DOHH2 (cell line): ENCODE data around the gene RASGRP4.

Source experiments
- H3F3A ChIP-seq: fragments of 200-600 bp; sonication (generic), shearing (Covaris generic); 2 replicates; pipeline ENCODE4 v1.6.0; 2016; ENCODE audit warnings: antibody characterized with exemption, mild to moderate bottlenecking; ENCODE audit not compliant: control insufficient read depth, insufficient read depth
- H3K27ac ChIP-seq: fragments of 200-600 bp; sonication (generic); 2 replicates; pipeline ENCODE4 v1.5.1; 2014; ENCODE audit warnings: low read depth, mild to moderate bottlenecking, low read length, moderate library complexity
- H3K27me3 ChIP-seq: fragments of 200-600 bp; sonication (generic); 2 replicates; pipeline ENCODE4 v1.6.1; 2014; ENCODE audit warnings: mild to moderate bottlenecking, low read length, mixed read lengths; ENCODE audit not compliant: control insufficient read depth
- H3K36me3 ChIP-seq: fragments of 200-600 bp; sonication (generic); 2 replicates; pipeline ENCODE4 v1.6.1; 2014; ENCODE audit warnings: mild to moderate bottlenecking, low read length, moderate library complexity, mixed read lengths; ENCODE audit not compliant: control insufficient read depth
- H3K4me1 ChIP-seq: fragments of 200-600 bp; sonication (generic); 2 replicates; pipeline ENCODE4 v1.6.1; 2014; ENCODE audit warnings: mild to moderate bottlenecking, low read length, mixed read lengths; ENCODE audit not compliant: control insufficient read depth
- H3K4me2 ChIP-seq: fragments of 200-600 bp; sonication (generic); 2 replicates; pipeline ENCODE4 v1.6.0; 2014; ENCODE audit warnings: mild to moderate bottlenecking, low read length, moderate library complexity
- H3K4me3 ChIP-seq: fragments of 200-600 bp; sonication (generic); 2 replicates; pipeline ENCODE4 v1.5.1; 2014; ENCODE audit warnings: mild to moderate bottlenecking, low read length, mixed read lengths
- H3K79me2 ChIP-seq: fragments of 200-600 bp; sonication (generic); 2 replicates; pipeline ENCODE4 v1.6.1; 2014; ENCODE audit warnings: mild to moderate bottlenecking, low read length, mixed read lengths; ENCODE audit not compliant: control insufficient read depth
- H3K9me2 ChIP-seq: fragments of 200-600 bp; sonication (generic); replicated peaks from 2 replicates; pipeline ENCODE4 v1.6.1; 2014; ENCODE audit warnings: mild to moderate bottlenecking, low read length, mixed read lengths; ENCODE audit not compliant: control insufficient read depth
- H3K9me3 ChIP-seq: fragments of 200-600 bp; sonication (generic); 2 replicates; pipeline ENCODE4 v1.6.1; 2014; ENCODE audit warnings: antibody characterized with exemption, low read length, mixed read lengths; ENCODE audit not compliant: control insufficient read depth, insufficient read depth
- H4K20me1 ChIP-seq: fragments of 200-600 bp; sonication (generic); 2 replicates; pipeline ENCODE4 v1.6.0; 2014; ENCODE audit warnings: low read depth, mild to moderate bottlenecking, antibody characterized with exemption, low read length, moderate library complexity; ENCODE audit not compliant: control insufficient read depth, insufficient read depth
- EZH2phosphoT487 ChIP-seq: fragments of 200-600 bp; sonication (generic); IDR thresholded peaks from 2 replicates; pipeline ENCODE4 v1.6.1; 2017; ENCODE audit warnings: borderline replicate concordance, mild to moderate bottlenecking, antibody characterized with exemption, low read length, moderate library complexity, mixed read lengths
- TF ChIP-seq, protein P1 (sequence below): fragments of 200-600 bp; sonication (generic); IDR thresholded peaks from one replicate; pipeline ENCODE4 v1.5.1; 2014; ENCODE audit warnings: antibody characterized with exemption, mild to moderate bottlenecking, low read depth, low read length; ENCODE audit not compliant: poor library complexity, severe bottlenecking

RASGRP4 gene

DNA sequence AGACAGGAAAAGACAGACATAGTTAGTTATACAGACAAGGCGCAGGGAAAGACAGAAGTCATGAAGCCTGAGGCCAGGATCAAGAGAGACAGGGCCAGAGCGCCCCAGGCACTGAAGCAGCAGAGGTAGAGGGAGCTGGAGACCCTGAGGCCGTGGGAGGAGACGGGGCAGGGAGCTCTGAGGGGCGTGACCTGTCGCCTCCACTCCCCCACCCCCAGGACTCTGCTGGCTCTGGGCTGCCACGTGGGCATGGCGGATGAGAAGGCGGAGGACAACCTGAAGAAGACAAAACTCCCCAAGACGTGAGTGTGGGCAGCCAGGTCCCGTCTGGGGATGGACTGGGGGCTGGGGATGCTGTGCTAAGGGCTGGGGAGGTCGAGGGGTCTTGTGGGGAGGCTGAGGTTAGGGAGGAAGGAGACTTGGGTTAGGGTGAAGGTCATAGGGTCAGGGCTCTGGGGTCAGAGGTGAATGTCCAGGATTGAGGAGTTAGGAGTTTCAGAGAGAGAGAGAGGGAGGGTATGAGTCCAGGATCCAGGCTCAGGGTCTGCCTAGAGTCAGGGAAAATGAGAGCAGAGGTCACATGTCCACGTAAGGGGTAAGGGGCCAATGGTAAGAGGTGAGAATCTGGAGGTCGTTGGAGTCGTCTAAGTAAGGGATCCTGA lies 38.5 kb upstream of the RASGRP4 start:
- Histone ChIP-seq H3K9me2 (no peaks in the 10 kb centered on the region), H4K20me1 (no peaks in the 10 kb centered on the region), H3K9me3 (no peaks in the 10 kb centered on the region), H3K79me2 (no peaks in the 10 kb centered on the region), H3K27me3 (no peaks in the 10 kb centered on the region), H3K27ac (no peak overlapping the region), H3K4me2 (no peak overlapping the region), H3F3A (no peaks in the 10 kb centered on the region), H3K36me3 (no peaks in the 10 kb centered on the region), H3K4me1 (no peaks in the 10 kb centered on the region), H3K4me3 (no peak overlapping the region)
- no peak for TF ChIP-seq EZH2phosphoT487
- TF ChIP-seq, protein P1, sequence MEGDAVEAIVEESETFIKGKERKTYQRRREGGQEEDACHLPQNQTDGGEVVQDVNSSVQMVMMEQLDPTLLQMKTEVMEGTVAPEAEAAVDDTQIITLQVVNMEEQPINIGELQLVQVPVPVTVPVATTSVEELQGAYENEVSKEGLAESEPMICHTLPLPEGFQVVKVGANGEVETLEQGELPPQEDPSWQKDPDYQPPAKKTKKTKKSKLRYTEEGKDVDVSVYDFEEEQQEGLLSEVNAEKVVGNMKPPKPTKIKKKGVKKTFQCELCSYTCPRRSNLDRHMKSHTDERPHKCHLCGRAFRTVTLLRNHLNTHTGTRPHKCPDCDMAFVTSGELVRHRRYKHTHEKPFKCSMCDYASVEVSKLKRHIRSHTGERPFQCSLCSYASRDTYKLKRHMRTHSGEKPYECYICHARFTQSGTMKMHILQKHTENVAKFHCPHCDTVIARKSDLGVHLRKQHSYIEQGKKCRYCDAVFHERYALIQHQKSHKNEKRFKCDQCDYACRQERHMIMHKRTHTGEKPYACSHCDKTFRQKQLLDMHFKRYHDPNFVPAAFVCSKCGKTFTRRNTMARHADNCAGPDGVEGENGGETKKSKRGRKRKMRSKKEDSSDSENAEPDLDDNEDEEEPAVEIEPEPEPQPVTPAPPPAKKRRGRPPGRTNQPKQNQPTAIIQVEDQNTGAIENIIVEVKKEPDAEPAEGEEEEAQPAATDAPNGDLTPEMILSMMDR: no peak

DNA sequence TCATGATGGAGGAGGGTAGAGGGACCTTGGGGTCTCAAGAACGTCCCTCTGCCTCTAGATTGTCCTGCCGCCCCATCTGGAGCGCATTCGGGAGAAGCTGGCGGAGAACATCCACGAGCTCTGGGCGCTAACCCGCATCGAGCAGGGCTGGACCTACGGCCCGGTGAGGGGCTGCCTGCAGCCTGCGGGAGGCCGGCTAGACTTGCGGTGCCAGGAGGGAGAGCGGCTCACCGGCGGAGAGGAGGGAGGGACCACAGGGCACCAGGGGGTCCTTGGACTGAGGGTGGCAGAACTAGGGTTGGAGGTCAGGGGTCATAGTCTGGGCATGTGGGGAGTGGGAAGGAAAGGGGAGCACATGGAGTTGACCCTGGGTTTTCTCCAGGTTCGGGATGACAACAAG lies 37.3 kb upstream of the RASGRP4 start:
- H3K27me3 ChIP-seq: no peaks in the 10 kb centered on the region
- no peak overlapping the region for H3K4me3 ChIP-seq
- no peaks in the 10 kb centered on the region for H3K36me3 ChIP-seq
- H3K9me2 ChIP-seq: no peaks in the 10 kb centered on the region
- H4K20me1 ChIP-seq: no peaks in the 10 kb centered on the region
- no peak overlapping the region for H3K4me2 ChIP-seq
- H3F3A ChIP-seq: no peaks in the 10 kb centered on the region
- H3K27ac ChIP-seq: no peak overlapping the region
- no peaks in the 10 kb centered on the region for H3K9me3 ChIP-seq
- TF ChIP-seq, protein P1: no peak
- no peak for TF ChIP-seq EZH2phosphoT487
- no peaks in the 10 kb centered on the region for H3K79me2 ChIP-seq
- H3K4me1 ChIP-seq: no peaks in the 10 kb centered on the region

GRCh38 chr19:38458991-38459390 lies 33.0 kb upstream of the RASGRP4 start:
- H3K27me3 ChIP-seq: no peaks in the 10 kb centered on the region
- no peaks in the 10 kb centered on the region for H3F3A ChIP-seq
- no peak overlapping the region for H3K27ac ChIP-seq
- no peak overlapping the region for H3K4me2 ChIP-seq
- no peaks in the 10 kb centered on the region for H3K9me3 ChIP-seq
- H3K36me3 ChIP-seq: no peaks in the 10 kb centered on the region
- H3K79me2 ChIP-seq: no peaks in the 10 kb centered on the region
- no peaks in the 10 kb centered on the region for H3K4me1 ChIP-seq
- H3K9me2 ChIP-seq: no peaks in the 10 kb centered on the region
- H4K20me1 ChIP-seq: no peaks in the 10 kb centered on the region
- H3K4me3 ChIP-seq: no peak overlapping the region
- TF ChIP-seq, protein P1: no peak
- TF ChIP-seq EZH2phosphoT487: no peak
